NT2/D1 (cell line): ENCODE measurements around the gene PEAK3.

Experiments
- SUZ12 ChIP-seq: IDR thresholded peaks from 2 replicates; pipeline ENCODE4 v1.6.1; 2011; ENCODE audit not compliant: insufficient read length, insufficient read depth; ENCODE audit errors: extremely low read depth
- YY1 ChIP-seq: IDR thresholded peaks from 2 replicates; pipeline ENCODE4 v1.6.1; 2011; ENCODE audit not compliant: insufficient read length, insufficient read depth
- ZNF274 ChIP-seq: IDR thresholded peaks from 2 replicates; pipeline ENCODE4 v1.6.1; 2011; ENCODE audit warnings: mild to moderate bottlenecking, low read depth, low read length

DNA sequence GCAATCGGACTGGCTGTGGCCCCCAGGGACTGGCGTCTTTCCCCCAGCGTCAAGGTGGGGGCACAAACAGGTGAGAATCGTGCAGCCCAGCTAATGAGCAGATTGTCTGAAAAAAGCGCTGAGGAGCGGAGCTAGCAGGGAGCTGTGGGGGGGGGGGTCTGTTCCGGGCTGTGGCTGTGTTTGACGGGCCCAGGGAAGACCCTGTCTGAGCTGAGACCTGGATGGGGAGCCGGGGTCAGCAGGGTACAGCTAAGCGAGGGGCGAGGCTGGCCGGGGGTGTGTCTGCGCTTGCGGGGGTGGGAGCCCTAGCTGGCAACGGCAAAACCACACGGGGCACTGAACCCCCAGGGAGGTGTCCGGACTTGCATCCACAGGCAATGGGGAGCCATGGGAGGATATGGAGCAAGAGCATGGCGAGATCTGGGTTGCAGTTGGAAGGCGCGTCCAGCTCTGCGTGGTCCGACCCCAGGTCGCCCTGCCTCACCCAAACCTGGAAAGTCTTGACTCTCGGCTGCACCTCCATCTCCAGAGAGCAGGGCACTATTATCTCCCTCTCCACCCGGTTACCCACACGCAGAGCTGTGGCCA lies 21.3 kb upstream of the PEAK3 start:
- TF ChIP-seq ZNF274 = no peak
- no peak for TF ChIP-seq YY1
- no peak for TF ChIP-seq SUZ12
